ENCODE data around the gene IL18RAP.

- TF ChIP-seq CTCF (conservative IDR thresholded peaks at IDR 0.05; ENCODE audit: low read depth in 2 of 2) (no peak), POLR2AphosphoS5 (IDR thresholded peaks at IDR 0.05; ENCODE audit: low read depth) (no peak), ZNF114 (CRISPR knock-in tag; IDR thresholded peaks at IDR 0.05) (no peak), REST (IDR thresholded peaks at IDR 0.05; ENCODE audit: unreplicated experiment) (no peak), ZNF331 (CRISPR knock-in tag; IDR thresholded peaks at IDR 0.05; ENCODE audit: low read depth) (no peak), CREB1 (CRISPR knock-in tag; IDR thresholded peaks at IDR 0.05; ENCODE audit: low read depth) (no peak), EZH2 (IDR thresholded peaks at IDR 0.05; ENCODE audit: low read depth, unreplicated experiment) (no peak), ZNF462 (CRISPR knock-in tag; IDR thresholded peaks at IDR 0.05) (no peak)
Observed at GRCh38 chr2:102439065-102439695, 16.2 kb downstream of the IL18RAP start.

Measured in GM23338 (cell line).